Measurements from ENCODE around the gene VAV3.

- TF ChIP-seq CTCF (IDR thresholded peaks at IDR 0.05) (no peak), POLR2A (IDR thresholded peaks at IDR 0.05) (no peak)
Observed at GRCh38 chr1:107574044-107574443, 390.9 kb downstream of the VAV3 start.

Data from adrenal gland (tissue), 5 donors.